Upper lobe of left lung (tissue), 6 donors: ENCODE data around the gene PPP1R12A. TPM values are rescaled to one million over a fixed set of nuclear protein-coding genes. Genes with fewer than 3 reads are reported as not detected.
A peak's percentile ranks its signal among the peaks of the same experiment; 100 is the strongest.

Experiments used
- ATAC-seq, 2 donors: fragments of 200-7000 bp; cut with Tn5 transposase; one replicate each; pipeline ENCODE4 v1.9.1; 2022; ENCODE audit warnings: mild to moderate bottlenecking in 2 of 2, moderate library complexity in 2 of 2; ENCODE audit not compliant: low FRiP score in 2 of 2
- DNase-seq, 2 donors: peaks; one replicate each; pipeline ENCODE4 v3.0.0-alpha.2; 2019 to 2020
- H3K27ac ChIP-seq, 4 donors: fragments of 200-600 bp; sonication (generic); one replicate each; pipeline ENCODE4 v1.5.1; 2016 to 2019
- H3K27me3 ChIP-seq, 4 donors: fragments of 200-600 bp; sonication (generic); one replicate each; pipeline ENCODE4 v1.5.1; 2017 to 2019
- H3K36me3 ChIP-seq, 4 donors: fragments of 200-600 bp; sonication (generic); one replicate each; pipeline ENCODE4 v1.5.1; 2016 to 2019
- H3K4me1 ChIP-seq, 4 donors: fragments of 200-600 bp; sonication (generic); one replicate each; pipeline ENCODE4 v1.5.1; 2018 to 2019
- H3K4me3 ChIP-seq, 4 donors: fragments of 200-600 bp; sonication (generic); one replicate each; pipeline ENCODE4 v1.5.1; 2017 to 2019; ENCODE audit warnings: mild to moderate bottlenecking in 2 of 4, moderate library complexity in 1 of 4
- H3K9me3 ChIP-seq, 4 donors: fragments of 200-600 bp; sonication (generic); one replicate each; pipeline ENCODE4 v1.5.1; 2018 to 2019
- CTCF ChIP-seq, 6 experiments: fragments of 450-650 bp in 4 of 6; fragments of 200-600 bp in 2 of 6; sonication (generic) in 2 of 6; IDR thresholded peaks; one replicate each; pipeline ENCODE4 v1.5.1; 2016 to 2019; ENCODE audit warnings: antibody characterized with exemption in 6 of 6
- EP300 ChIP-seq, 4 donors: sonication (generic); formaldehyde crosslinking; IDR thresholded peaks; one replicate each; pipeline ENCODE4 v1.5.1; 2017; ENCODE audit warnings: antibody characterized with exemption in 4 of 4, control low read depth in 2 of 4
- POLR2A ChIP-seq, 4 donors: fragments of 450-650 bp; IDR thresholded peaks; one replicate each; pipeline ENCODE4 v1.5.1; 2016 to 2017; ENCODE audit warnings: antibody characterized with exemption in 4 of 4, mild to moderate bottlenecking in 2 of 4
- POLR2AphosphoS5 ChIP-seq, 2 donors: sonication (generic); formaldehyde crosslinking; IDR thresholded peaks; one replicate each; pipeline ENCODE4 v1.5.1; 2017; ENCODE audit warnings: antibody characterized with exemption in 2 of 2
- WGBS, 2 donors: methylation state at CpG; one replicate each; pipeline ENCODE4 v1.1.5; 2017 to 2018; 5-methylcytosine and 5-hydroxymethylcytosine counted together
- total RNA-seq, 6 donors: library from RNA; depleted of rRNA in 4 of 6; stranded (reverse); fragments of >200 nt in 4 of 6; gene quantifications; one replicate each; pipeline versions ENCODE4 v1.1.0 to v1.2.1, GENCODE V29; 2016 to 2021
- donor health status: DM: no; HTN: no; CAD: no; lungs with moderate emphysema.
- donor health status: DM: no; HTN: yes; CAD: no; lungs with severe emphysema.

The PPP1R12A gene
- total RNA-seq, 6 donors from 2014 or later, result 50.7 to 234 (median 90.4) TPM

GRCh38 chr12:79916826-79917225 is 18.1 kb downstream of the PPP1R12A start:
- ATAC-seq, result no peak
- H3K9me3 ChIP-seq, result no peaks in the 10 kb centered on the region
- no peak overlapping the region for H3K27ac ChIP-seq
- no peak for DNase-seq
- 93% methylated on average over 2 of the region's 2 CpGs for WGBS, 2 donors
- H3K4me3 ChIP-seq, result no peak overlapping the region
- H3K4me1 ChIP-seq, result peaks cover 21 to 41% (median 27%) of the 10 kb centered on the region in 4 donors
- no peaks in the 10 kb centered on the region for H3K36me3 ChIP-seq
- TF ChIP-seq EP300 (IDR thresholded peaks at IDR 0.05), result no peak
- no peak for TF ChIP-seq POLR2AphosphoS5 (IDR thresholded peaks at IDR 0.05)
- no peak for TF ChIP-seq CTCF (IDR thresholded peaks at IDR 0.05)
- no peak for TF ChIP-seq POLR2A (IDR thresholded peaks at IDR 0.05)
- H3K27me3 ChIP-seq, result no peaks in the 10 kb centered on the region

- DNase-seq (no peak), ATAC-seq (no peak)
- TF ChIP-seq POLR2A (IDR thresholded peaks at IDR 0.05) (no peak), EP300 (IDR thresholded peaks at IDR 0.05) (no peak), POLR2AphosphoS5 (IDR thresholded peaks at IDR 0.05) (no peak), CTCF (IDR thresholded peaks at IDR 0.05) (no peak)
- no peaks in the 10 kb centered on the region for H3K27me3 ChIP-seq
- H3K4me3 ChIP-seq, result no peak overlapping the region
- no peaks in the 10 kb centered on the region for H3K9me3 ChIP-seq
- H3K36me3 ChIP-seq, result peaks cover 0 to 4% (median 0%) of the 10 kb centered on the region in 4 donors
- H3K27ac ChIP-seq, result no peak overlapping the region
- peaks cover 10 to 26% (median 23%) of the 10 kb centered on the region in 4 donors for H3K4me1 ChIP-seq
- WGBS, 2 donors, result 82 to 89% methylated on average over 6 of the region's 6 CpGs
Measured at GRCh38 chr12:79911889-79912656, 22.8 kb downstream of the PPP1R12A start.

- no peak for ATAC-seq
- H3K36me3 ChIP-seq, result peaks cover 0 to 4% (median 0%) of the 10 kb centered on the region in 4 donors
- H3K27me3 ChIP-seq, result no peaks in the 10 kb centered on the region
- TF ChIP-seq POLR2AphosphoS5 (IDR thresholded peaks at IDR 0.05), result no peak
- no peak for TF ChIP-seq POLR2A (IDR thresholded peaks at IDR 0.05)
- TF ChIP-seq EP300 (IDR thresholded peaks at IDR 0.05), result no peak
- no peak for TF ChIP-seq CTCF (IDR thresholded peaks at IDR 0.05)
- no peak for DNase-seq
- no peak overlapping the region for H3K4me3 ChIP-seq
- peaks cover 6 to 36% (median 16%) of the 10 kb centered on the region in 4 donors for H3K4me1 ChIP-seq
- H3K27ac ChIP-seq, result no peak overlapping the region
- no peaks in the 10 kb centered on the region for H3K9me3 ChIP-seq
Measured at GRCh38 chr12:79908366-79908765, 26.5 kb downstream of the PPP1R12A start.

GRCh38 chr12:79901506-79901905 is 33.4 kb downstream of the PPP1R12A start:
- Histone ChIP-seq H3K9me3 (no peaks in the 10 kb centered on the region), H3K27ac (no peak overlapping the region), H3K36me3 (no peaks in the 10 kb centered on the region), H3K27me3 (no peaks in the 10 kb centered on the region), H3K4me1 (peaks cover 13 to 51% (median 26%) of the 10 kb centered on the region in 4 donors), H3K4me3 (no peak overlapping the region)
- ATAC-seq, result no peak
- TF ChIP-seq POLR2AphosphoS5 (IDR thresholded peaks at IDR 0.05), result no peak
- no peak for TF ChIP-seq EP300 (IDR thresholded peaks at IDR 0.05)
- no peak for TF ChIP-seq POLR2A (IDR thresholded peaks at IDR 0.05)
- TF ChIP-seq CTCF (IDR thresholded peaks at IDR 0.05), result no peak
- DNase-seq, result no peak
- WGBS, 2 donors, result 75 to 79% methylated on average over 2 of the region's 2 CpGs

GRCh38 chr12:79900951-79901350 is 33.9 kb downstream of the PPP1R12A start:
- no peak for TF ChIP-seq POLR2A (IDR thresholded peaks at IDR 0.05)
- TF ChIP-seq POLR2AphosphoS5 (IDR thresholded peaks at IDR 0.05), result no peak
- TF ChIP-seq CTCF (IDR thresholded peaks at IDR 0.05), result no peak
- TF ChIP-seq EP300 (IDR thresholded peaks at IDR 0.05), result no peak
- H3K36me3 ChIP-seq, result no peaks in the 10 kb centered on the region
- H3K27me3 ChIP-seq, result no peaks in the 10 kb centered on the region
- ATAC-seq, result no peak
- no peak overlapping the region for H3K4me3 ChIP-seq
- peak overlapping the region in 1 of 4 donors; percentile 5 for H3K27ac ChIP-seq
- peaks cover 13 to 50% (median 27%) of the 10 kb centered on the region in 4 donors for H3K4me1 ChIP-seq
- no peaks in the 10 kb centered on the region for H3K9me3 ChIP-seq
- DNase-seq, result no peak
- WGBS, 2 donors, result 29 to 43% methylated on average over 2 of the region's 2 CpGs
